MM.1S (cell line): Measurements from ENCODE around the gene SLC24A3.

ENCODE experiments used
- DNase-seq: peaks from one replicate; pipeline ENCODE4 v3.0.0-alpha.2; 2015
- H2AFZ ChIP-seq: fragments of 300-600 bp; sonication (generic); 2 replicates; pipeline ENCODE4 v1.6.0; 2016; ENCODE audit warnings: antibody characterized with exemption, low read length
- H3F3A ChIP-seq: fragments of 300-600 bp; sonication (generic); 2 replicates; pipeline ENCODE4 v1.6.1; 2016; ENCODE audit warnings: mild to moderate bottlenecking, antibody characterized with exemption, low read length, moderate library complexity, mixed read lengths; ENCODE audit not compliant: insufficient read depth
- H3K27ac ChIP-seq: fragments of 300-600 bp; sonication (generic); 2 replicates; pipeline ENCODE4 v1.5.1; 2016; ENCODE audit warnings: mild to moderate bottlenecking, low read length
- H3K27me3 ChIP-seq: fragments of 300-600 bp; sonication (generic); replicated peaks from 2 replicates; pipeline ENCODE4 v1.6.0; 2016; ENCODE audit warnings: low read length; ENCODE audit not compliant: insufficient read depth
- H3K36me3 ChIP-seq: fragments of 300-600 bp; sonication (generic); replicated peaks from 2 replicates; pipeline ENCODE4 v1.6.1; 2016; ENCODE audit warnings: mild to moderate bottlenecking, low read length, mixed read lengths; ENCODE audit not compliant: insufficient read depth
- H3K4me1 ChIP-seq: fragments of 300-600 bp; sonication (generic); 2 replicates; pipeline ENCODE4 v1.6.1; 2016; ENCODE audit warnings: low read length, mixed read lengths
- H3K4me2 ChIP-seq: fragments of 300-600 bp; sonication (generic); 2 replicates; pipeline ENCODE4 v1.6.0; 2016; ENCODE audit warnings: low read depth, low read length
- H3K4me3 ChIP-seq: fragments of 300-600 bp; sonication (generic); 2 replicates; pipeline ENCODE4 v1.5.1; 2016; ENCODE audit warnings: low read length, mixed read lengths
- H3K79me2 ChIP-seq: fragments of 300-600 bp; sonication (generic); 2 replicates; pipeline ENCODE4 v1.6.1; 2016; ENCODE audit warnings: mixed run types, low read length, mixed read lengths
- H3K9ac ChIP-seq: fragments of 300-600 bp; sonication (generic); 2 replicates; pipeline ENCODE4 v1.6.1; 2016; ENCODE audit warnings: low read length, mixed read lengths
- H3K9me2 ChIP-seq: fragments of 300-600 bp; sonication (generic); replicated peaks from 2 replicates; pipeline ENCODE4 v1.6.1; 2016; ENCODE audit warnings: mild to moderate bottlenecking, low read length, mixed read lengths; ENCODE audit not compliant: insufficient read depth
- H3K9me3 ChIP-seq: fragments of 300-600 bp; sonication (generic); replicated peaks from 2 replicates; pipeline ENCODE4 v1.6.1; 2016; ENCODE audit warnings: mild to moderate bottlenecking, low read length, mixed read lengths; ENCODE audit not compliant: insufficient read depth
- H4K20me1 ChIP-seq: fragments of 300-600 bp; sonication (generic); 2 replicates; pipeline ENCODE4 v1.6.1; 2016; ENCODE audit warnings: mild to moderate bottlenecking, low read length, moderate library complexity, mixed read lengths; ENCODE audit not compliant: insufficient read depth
- EZH2 ChIP-seq: fragments of 300-600 bp; sonication (generic); optimal IDR thresholded peaks from 2 replicates; pipeline ENCODE3; 2017; ENCODE audit warnings: low read depth, mild to moderate bottlenecking, antibody characterized with exemption, low read length, mixed read lengths
- EZH2phosphoT487 ChIP-seq: fragments of 300-600 bp; sonication (generic); IDR thresholded peaks from 2 replicates; pipeline ENCODE4 v1.6.1; 2018; ENCODE audit warnings: antibody characterized with exemption, low read length
- TF ChIP-seq, protein P1 (sequence below): fragments of 300-600 bp; sonication (generic); IDR thresholded peaks from 2 replicates; pipeline ENCODE4 v1.5.1; 2016; ENCODE audit warnings: antibody characterized with exemption, low read length, mixed read lengths

SLC24A3 gene

DNA sequence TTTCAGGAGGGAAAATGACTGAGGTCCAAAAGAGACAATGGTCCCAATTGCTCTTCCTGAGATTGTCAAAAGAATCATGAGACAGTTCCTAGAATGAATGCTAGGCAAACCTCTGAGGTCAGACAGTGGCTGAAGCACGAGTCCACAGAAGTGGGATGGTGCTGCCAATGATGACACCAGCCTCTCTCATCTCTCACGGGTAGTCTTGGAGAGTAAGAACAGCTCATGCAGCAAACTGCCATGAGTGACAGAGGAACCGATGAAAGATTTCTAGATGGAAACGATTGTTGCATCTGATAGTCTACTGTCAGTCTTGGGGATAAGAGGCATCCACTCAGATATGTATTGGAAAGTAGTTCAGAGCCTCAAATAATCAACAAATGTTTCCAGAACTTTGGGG is 188.7 kb downstream of the SLC24A3 start:
- Histone ChIP-seq H3K79me2 (no peaks in the 10 kb centered on the region), H3K36me3 (no peaks in the 10 kb centered on the region), H3K9me3 (no peaks in the 10 kb centered on the region), H3K4me3 (no peak overlapping the region), H3K9me2 (no peaks in the 10 kb centered on the region), H4K20me1 (no peaks in the 10 kb centered on the region), H3K4me1 (peaks cover 5% of the 10 kb centered on the region; the same call in 1 of the 2 replicates), H3K4me2 (no peak overlapping the region), H3K9ac (no peak overlapping the region), H3K27me3 (no peaks in the 10 kb centered on the region), H2AFZ (no peak overlapping the region), H3F3A (no peaks in the 10 kb centered on the region), H3K27ac (no peak overlapping the region)
- no peak for TF ChIP-seq EZH2
- TF ChIP-seq EZH2phosphoT487: no peak
- TF ChIP-seq, protein P1, sequence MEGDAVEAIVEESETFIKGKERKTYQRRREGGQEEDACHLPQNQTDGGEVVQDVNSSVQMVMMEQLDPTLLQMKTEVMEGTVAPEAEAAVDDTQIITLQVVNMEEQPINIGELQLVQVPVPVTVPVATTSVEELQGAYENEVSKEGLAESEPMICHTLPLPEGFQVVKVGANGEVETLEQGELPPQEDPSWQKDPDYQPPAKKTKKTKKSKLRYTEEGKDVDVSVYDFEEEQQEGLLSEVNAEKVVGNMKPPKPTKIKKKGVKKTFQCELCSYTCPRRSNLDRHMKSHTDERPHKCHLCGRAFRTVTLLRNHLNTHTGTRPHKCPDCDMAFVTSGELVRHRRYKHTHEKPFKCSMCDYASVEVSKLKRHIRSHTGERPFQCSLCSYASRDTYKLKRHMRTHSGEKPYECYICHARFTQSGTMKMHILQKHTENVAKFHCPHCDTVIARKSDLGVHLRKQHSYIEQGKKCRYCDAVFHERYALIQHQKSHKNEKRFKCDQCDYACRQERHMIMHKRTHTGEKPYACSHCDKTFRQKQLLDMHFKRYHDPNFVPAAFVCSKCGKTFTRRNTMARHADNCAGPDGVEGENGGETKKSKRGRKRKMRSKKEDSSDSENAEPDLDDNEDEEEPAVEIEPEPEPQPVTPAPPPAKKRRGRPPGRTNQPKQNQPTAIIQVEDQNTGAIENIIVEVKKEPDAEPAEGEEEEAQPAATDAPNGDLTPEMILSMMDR: no peak
- no peak for DNase-seq

DNA sequence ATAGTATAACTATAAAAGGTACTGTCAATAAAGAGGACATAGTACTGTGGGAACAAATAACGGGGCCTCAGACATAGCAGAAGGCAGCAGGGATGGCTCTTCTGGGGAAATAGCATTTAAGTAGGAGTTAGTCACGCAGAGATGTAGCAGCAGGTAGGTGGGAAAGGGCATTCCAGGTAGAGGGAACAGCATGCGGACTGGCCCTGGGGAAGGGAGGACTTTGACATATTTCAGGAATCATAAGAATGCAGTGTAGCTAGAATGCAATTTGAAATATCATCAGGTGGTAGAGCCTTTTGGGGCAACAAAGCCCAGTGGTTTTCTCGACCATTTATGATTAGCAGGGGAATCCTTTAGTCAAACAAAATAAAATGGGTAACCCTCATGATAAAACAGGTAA is 191.1 kb downstream of the SLC24A3 start:
- no peaks in the 10 kb centered on the region for H3K27me3 ChIP-seq
- no peaks in the 10 kb centered on the region for H3F3A ChIP-seq
- H3K9me3 ChIP-seq: no peaks in the 10 kb centered on the region
- H3K9ac ChIP-seq: no peak overlapping the region
- no peak overlapping the region for H3K4me3 ChIP-seq
- TF ChIP-seq EZH2phosphoT487 (no peak), EZH2 (no peak)
- TF ChIP-seq, protein P1: no peak
- no peaks in the 10 kb centered on the region for H4K20me1 ChIP-seq
- no peak overlapping the region for H2AFZ ChIP-seq
- no peak overlapping the region for H3K4me2 ChIP-seq
- no peaks in the 10 kb centered on the region for H3K9me2 ChIP-seq
- no peak for DNase-seq
- H3K36me3 ChIP-seq: no peaks in the 10 kb centered on the region
- no peaks in the 10 kb centered on the region for H3K79me2 ChIP-seq
- H3K4me1 ChIP-seq: no peaks in the 10 kb centered on the region
- H3K27ac ChIP-seq: no peak overlapping the region

DNA sequence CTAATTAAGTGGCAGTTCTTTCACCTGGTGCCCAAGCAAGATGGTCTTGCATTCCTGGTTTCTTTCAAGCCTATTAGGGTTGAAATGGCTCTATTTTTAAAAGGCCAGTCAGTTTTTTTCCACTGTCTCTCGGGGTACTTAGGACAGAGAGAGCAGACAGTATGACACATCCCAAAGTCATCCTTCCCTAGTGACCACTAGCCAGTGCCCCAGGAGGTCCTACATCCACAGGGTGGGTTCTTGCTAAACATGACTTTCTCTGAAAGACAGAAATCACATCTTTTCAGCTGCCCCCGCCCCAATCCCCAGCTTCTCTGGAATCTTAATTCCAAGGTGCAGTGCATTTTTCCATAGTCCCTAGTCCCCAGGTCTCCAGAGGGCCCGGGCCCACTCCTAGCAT is 192.4 kb downstream of the SLC24A3 start:
- Histone ChIP-seq H3K4me3 (no peak overlapping the region), H3K27me3 (no peaks in the 10 kb centered on the region), H3K79me2 (no peaks in the 10 kb centered on the region), H2AFZ (no peak overlapping the region), H3K9ac (no peak overlapping the region), H3K9me3 (no peaks in the 10 kb centered on the region), H4K20me1 (no peaks in the 10 kb centered on the region), H3K4me2 (no peak overlapping the region), H3K36me3 (no peaks in the 10 kb centered on the region), H3K9me2 (no peaks in the 10 kb centered on the region), H3K27ac (no peak overlapping the region), H3K4me1 (no peaks in the 10 kb centered on the region), H3F3A (no peaks in the 10 kb centered on the region)
- no peak for DNase-seq
- TF ChIP-seq EZH2 (no peak), EZH2phosphoT487 (no peak)
- TF ChIP-seq, protein P1: no peak
